Measurements from ENCODE around the gene CACNA2D3.

The CACNA2D3 gene

DNA sequence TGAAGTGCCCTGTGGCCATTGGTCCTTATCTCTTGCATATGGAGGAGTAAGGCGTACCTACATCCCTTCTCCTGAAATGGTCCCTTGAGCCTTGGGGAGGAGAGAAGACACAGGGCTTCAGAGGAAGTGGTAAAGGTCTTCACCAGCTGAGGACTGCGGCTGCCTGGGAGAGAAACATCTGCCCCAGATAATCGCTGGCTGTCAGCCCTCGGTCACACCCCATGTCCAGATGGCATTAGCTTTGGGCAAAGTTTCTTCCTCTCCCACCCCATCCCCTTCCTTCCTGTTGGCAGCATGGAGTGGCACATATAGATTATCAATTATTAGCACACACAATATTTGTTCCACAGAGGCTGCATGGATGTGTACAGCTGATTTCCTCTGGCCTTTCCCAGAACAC lies 743.9 kb downstream of the CACNA2D3 start:
- Histone ChIP-seq H3K36me3 (no peaks in the 10 kb centered on the region), H3K9me3 (no peaks in the 10 kb centered on the region), H3K4me1 (no peaks in the 10 kb centered on the region), H3K4me3 (no peak overlapping the region), H3K27me3 (no peaks in the 10 kb centered on the region), H3K27ac (no peak overlapping the region)
- DNase-seq: no peak
- TF ChIP-seq, protein P1, sequence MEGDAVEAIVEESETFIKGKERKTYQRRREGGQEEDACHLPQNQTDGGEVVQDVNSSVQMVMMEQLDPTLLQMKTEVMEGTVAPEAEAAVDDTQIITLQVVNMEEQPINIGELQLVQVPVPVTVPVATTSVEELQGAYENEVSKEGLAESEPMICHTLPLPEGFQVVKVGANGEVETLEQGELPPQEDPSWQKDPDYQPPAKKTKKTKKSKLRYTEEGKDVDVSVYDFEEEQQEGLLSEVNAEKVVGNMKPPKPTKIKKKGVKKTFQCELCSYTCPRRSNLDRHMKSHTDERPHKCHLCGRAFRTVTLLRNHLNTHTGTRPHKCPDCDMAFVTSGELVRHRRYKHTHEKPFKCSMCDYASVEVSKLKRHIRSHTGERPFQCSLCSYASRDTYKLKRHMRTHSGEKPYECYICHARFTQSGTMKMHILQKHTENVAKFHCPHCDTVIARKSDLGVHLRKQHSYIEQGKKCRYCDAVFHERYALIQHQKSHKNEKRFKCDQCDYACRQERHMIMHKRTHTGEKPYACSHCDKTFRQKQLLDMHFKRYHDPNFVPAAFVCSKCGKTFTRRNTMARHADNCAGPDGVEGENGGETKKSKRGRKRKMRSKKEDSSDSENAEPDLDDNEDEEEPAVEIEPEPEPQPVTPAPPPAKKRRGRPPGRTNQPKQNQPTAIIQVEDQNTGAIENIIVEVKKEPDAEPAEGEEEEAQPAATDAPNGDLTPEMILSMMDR (IDR thresholded peaks at IDR 0.05): no peak
- intact Hi-C loops (cut with DNase I; ENCODE audit: low total_unique reads): no loop called here

DNA sequence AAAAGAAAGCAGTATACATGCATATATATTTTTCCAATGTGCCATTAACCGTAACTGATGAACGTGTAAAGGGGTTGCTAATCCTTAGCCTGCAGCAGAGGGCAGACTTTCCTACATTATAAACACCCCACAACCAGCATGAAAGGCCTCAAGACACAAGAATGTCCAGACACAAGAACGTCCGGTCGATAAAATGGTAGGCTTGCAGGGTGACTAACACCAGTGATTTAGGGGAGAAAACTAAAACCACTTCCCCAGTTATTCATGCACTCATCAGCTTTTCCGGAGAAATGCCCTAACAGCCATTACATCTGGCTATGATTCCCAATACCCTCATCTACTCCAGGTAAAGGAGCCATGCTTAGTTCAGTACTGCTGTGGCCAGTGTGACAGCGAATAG lies 748.1 kb downstream of the CACNA2D3 start:
- intact Hi-C loops (cut with DNase I; ENCODE audit: low total_unique reads): no loop called here
- no peak overlapping the region for H3K4me3 ChIP-seq
- H3K36me3 ChIP-seq: no peaks in the 10 kb centered on the region
- H3K27me3 ChIP-seq: no peaks in the 10 kb centered on the region
- H3K27ac ChIP-seq: no peak overlapping the region
- TF ChIP-seq, protein P1 (IDR thresholded peaks at IDR 0.05): no peak
- H3K9me3 ChIP-seq: no peaks in the 10 kb centered on the region
- no peaks in the 10 kb centered on the region for H3K4me1 ChIP-seq
- DNase-seq: no peak

DNA sequence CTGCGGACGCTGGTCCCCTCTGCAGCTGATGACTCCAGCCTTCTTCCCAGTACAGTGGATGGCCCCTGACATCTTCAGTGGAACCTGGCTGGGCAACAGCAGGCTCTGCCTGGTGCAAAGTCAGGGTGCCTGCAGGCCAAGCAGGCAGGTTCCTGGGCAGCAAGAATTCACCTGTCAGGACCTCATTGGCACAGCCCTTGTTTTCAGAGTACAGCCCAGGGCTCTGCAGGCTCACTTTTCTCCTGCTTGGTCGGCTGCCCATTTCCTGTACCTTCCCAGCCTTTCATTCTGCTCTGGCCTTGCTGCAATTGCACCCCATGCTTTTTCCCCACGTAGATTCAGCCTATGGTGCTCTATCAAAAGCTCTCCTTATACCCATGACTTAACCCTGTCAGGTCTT lies 749.5 kb downstream of the CACNA2D3 start:
- H3K4me3 ChIP-seq: no peak overlapping the region
- TF ChIP-seq, protein P1 (IDR thresholded peaks at IDR 0.05): no peak
- H3K27me3 ChIP-seq: no peaks in the 10 kb centered on the region
- H3K4me1 ChIP-seq: no peaks in the 10 kb centered on the region
- no peaks in the 10 kb centered on the region for H3K36me3 ChIP-seq
- no peak for DNase-seq
- intact Hi-C loops (cut with DNase I; ENCODE audit: low total_unique reads): no loop called here
- H3K27ac ChIP-seq: no peak overlapping the region
- H3K9me3 ChIP-seq: no peaks in the 10 kb centered on the region

DNA sequence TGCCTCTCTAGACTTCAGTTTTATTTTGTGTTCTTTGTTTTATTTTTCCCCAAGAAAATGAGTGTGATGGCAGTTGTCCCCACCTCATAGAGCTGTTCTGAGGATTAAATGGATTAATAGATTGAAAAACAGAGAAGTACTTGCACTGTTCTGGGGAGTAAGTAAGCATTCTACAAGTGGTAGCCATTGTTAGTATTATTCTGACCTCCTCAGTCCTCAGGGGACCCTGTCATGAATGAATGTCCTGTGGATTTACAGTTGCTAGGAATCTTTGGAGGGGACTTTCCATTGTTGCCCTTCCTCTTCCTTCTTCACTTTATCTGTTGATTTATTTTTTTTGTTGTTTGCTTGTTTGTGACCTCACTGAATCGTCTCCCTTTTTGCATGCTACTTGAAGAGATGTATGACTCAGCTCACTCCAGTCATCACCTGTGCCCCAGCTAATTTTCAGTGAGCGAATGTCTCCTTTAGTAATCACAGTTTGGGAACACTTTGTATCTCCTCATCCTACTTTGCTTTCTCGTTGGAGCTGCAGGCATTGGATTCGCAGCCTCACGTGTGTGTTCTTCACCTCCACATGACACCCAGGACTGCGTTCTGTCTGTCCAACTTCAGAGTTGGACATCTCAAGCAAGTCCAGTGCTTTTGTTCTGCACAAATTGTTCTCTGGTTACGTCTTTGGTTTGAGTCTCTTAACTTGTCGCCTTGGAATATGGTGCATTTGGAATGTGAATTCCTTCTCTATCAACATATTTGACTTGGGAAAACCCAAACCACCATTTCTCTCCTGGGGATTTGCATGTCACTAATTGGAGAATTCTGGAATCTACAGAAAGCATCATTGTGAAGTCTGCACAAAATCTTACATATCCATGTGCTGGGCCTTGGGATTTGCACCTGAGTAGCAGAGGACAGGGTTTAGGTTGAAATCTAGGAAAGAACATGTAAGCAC lies 751.0 kb downstream of the CACNA2D3 start:
- H3K4me1 ChIP-seq: no peaks in the 10 kb centered on the region
- no peak overlapping the region for H3K27ac ChIP-seq
- TF ChIP-seq, protein P1 (IDR thresholded peaks at IDR 0.05): no peak
- DNase-seq: no peak
- intact Hi-C loops (cut with DNase I; ENCODE audit: low total_unique reads): no loop called here
- H3K9me3 ChIP-seq: no peaks in the 10 kb centered on the region
- no peak overlapping the region for H3K4me3 ChIP-seq
- no peaks in the 10 kb centered on the region for H3K27me3 ChIP-seq
- H3K36me3 ChIP-seq: no peaks in the 10 kb centered on the region

DNA sequence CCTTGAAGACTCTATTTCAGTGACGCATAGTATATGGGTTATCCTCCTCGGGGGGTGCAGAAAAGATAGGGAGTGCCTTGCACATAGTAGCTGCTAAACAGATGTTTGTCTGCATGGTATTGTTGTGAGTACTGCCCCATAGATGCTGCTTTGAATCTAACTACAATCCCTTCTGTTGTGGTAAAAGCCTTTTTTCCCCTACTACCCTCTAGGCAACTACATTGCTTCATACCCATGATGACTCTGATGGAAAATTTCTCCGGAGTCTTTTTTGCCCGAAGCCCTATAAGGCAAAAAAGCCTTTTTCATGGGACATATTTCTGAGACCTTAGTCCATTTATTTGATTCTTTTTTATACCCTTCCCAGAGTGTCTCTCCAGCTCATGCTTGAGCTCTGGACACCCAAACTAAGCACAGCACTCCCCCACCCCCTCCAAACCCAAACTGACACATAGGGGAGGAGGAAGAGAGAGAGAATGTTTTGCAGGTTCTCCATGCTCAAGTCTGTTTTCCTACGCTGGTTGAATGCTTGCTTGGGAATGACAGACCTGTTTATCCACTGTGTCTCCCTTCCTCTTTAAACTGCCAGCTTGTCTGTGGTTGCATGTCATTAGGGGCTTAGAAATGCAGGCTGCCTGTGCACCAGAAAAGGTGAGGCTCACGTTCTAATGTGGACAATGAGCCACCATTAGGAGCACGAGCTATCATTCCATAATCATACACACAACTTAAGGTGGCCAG lies 752.6 kb downstream of the CACNA2D3 start:
- Histone ChIP-seq H3K27ac (no peak overlapping the region), H3K4me3 (no peak overlapping the region)

More for the DNA sequence above, 752.6 kb downstream of the CACNA2D3 start:
- no peaks in the 10 kb centered on the region for H3K4me1 ChIP-seq
- intact Hi-C loops (cut with DNase I; ENCODE audit: low total_unique reads): no loop called here
- no peak for DNase-seq
- TF ChIP-seq, protein P1 (IDR thresholded peaks at IDR 0.05): no peak
- H3K27me3 ChIP-seq: no peaks in the 10 kb centered on the region
- H3K9me3 ChIP-seq: no peaks in the 10 kb centered on the region
- H3K36me3 ChIP-seq: no peaks in the 10 kb centered on the region
